ENCODE results near the gene PTGES.
"Not testable (repeated sequence)": the region's sequence is repeated elsewhere in the genome, so short reads cannot be mapped to it uniquely, and the experiment has no call there.

The PTGES gene

GRCh38 chr9:129752900-129753729 lies at the start of gene PTGES:
PTGES (minus strand) TSS chr9:129753042; CDS start chr9:129753012, 30 bp downstream.
- no peak for DNase-seq

- no peak for DNase-seq
Observed at GRCh38 chr9:129801504-129801903, 48.7 kb upstream of the PTGES start.

- DNase-seq, result no peak
Observed at GRCh38 chr9:129798973-129799372, 46.1 kb upstream of the PTGES start.

GRCh38 chr9:129796029-129796428 lies 43.2 kb upstream of the PTGES start:
- not testable (repeated sequence) for DNase-seq

DNA sequence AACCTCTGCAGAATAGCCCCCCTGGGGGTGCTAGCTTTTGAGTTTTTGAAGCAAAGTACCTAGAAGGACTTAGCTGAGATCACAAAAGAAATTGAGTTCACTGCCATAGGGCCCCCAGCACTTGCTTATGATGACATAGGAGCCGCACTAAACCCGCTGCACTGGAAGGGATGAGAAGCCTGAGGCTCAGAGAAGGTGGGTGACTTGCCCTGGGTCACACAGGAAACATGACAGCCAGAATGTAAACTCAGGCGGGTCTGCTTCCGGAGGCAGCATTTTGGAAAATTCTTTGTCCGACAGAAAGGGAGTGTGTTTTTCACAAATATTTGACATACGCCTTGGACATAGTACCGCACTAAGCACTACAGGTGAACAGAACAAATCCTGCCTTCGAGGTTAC lies 41.7 kb upstream of the PTGES start:
- DNase-seq, result no peak

- no peak for DNase-seq
Observed at GRCh38 chr9:129786481-129786880, 33.6 kb upstream of the PTGES start.

- DNase-seq, result no peak
Observed at GRCh38 chr9:129785866-129786265, 33.0 kb upstream of the PTGES start.

GRCh38 chr9:129784970-129785369 lies 32.1 kb upstream of the PTGES start:
- DNase-seq, result not testable (repeated sequence)

GRCh38 chr9:129783516-129784361 lies 30.9 kb upstream of the PTGES start:
- DNase-seq, result peak; percentile 75

DNA sequence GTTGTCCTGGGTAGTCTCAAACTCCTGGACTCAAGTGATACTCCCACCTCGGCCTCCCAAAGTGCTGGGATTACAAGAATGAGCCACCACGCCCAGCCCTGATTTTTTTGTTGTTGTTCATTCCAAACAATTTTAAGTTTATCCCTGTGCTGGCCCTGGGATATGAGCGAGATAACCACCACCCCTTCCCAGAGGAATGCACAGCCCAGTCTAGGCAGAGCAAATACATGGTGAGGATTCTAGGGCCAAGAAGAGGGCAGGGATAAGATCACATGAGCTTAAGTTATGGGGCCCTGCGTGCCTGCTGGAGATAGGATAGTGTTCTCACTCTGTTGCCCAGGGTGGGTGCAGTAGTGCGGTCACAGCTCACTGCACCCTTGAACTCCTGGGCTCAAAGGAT lies 29.1 kb upstream of the PTGES start:
- DNase-seq, result no peak

DNA sequence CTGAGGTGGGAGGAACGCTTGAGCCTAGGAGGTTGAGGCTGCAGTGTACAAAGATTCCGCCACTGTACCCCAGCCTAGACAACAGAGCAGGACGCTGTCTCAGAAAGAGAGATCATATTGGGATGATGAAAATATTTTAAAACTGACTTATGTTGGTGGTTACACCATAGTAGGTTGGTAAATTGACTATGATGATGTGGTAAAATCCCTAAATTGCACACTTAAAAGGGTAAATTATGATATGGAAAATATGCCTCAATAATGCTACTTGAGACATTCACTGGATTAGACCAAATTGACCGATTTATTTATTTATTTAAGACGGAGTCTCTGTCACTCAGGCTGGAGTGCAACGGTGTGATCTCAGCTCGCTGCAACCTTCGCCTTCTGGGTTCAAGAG lies 28.3 kb upstream of the PTGES start:
- no peak for DNase-seq

- no peak for DNase-seq
Observed at GRCh38 chr9:129779560-129780190, 26.8 kb upstream of the PTGES start.

GRCh38 chr9:129778469-129778868 lies 25.6 kb upstream of the PTGES start:
- DNase-seq, result no peak

GRCh38 chr9:129777769-129778130 lies 24.9 kb upstream of the PTGES start:
- DNase-seq, result no peak

DNA sequence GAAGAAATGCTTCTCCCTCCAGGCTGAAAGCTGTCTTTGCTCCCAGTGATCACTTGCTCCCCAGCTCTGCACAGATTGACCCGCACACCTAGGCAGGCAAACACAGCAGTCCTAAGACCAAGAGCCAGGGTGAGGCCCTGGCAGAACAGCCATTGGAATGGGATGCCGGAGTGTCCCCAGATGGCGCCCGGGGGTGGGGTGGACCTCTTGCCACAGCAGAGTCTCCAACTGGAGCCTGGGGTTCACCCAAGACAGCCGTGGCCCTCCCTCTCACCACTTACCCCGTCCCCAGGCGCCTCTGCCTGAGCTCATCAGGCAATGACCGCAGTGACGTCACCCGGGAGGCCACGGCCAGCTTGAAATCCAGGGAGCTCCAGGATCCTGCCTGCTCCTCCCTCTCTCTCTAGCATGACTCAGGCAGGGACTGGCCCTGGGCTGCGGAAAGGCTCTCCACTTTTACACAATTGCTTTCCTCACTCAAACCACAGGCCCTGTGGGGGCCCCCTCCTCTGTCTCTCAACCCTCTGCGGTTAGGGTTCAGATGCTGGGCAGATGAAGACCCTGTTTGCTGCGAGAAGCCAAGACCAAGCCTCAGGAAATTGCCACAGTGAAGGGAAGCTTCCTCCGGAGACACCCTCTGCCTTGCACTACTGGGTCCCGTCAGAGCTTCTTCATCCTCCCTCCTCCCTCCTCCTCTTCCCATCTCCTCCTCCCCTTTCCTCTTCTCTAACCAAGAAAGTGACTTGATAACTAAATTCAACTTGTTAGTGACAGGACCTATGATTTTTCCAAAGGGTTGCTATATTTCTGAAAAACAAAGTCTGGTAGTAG lies 24.3 kb upstream of the PTGES start:
- peak; percentile 36 for DNase-seq

GRCh38 chr9:129776566-129776937 lies 23.7 kb upstream of the PTGES start:
- DNase-seq, result no peak

- not testable (repeated sequence) for DNase-seq
Observed at GRCh38 chr9:129776096-129776495, 23.3 kb upstream of the PTGES start.

GRCh38 chr9:129775448-129775798 lies 22.6 kb upstream of the PTGES start:
- no peak for DNase-seq

GRCh38 chr9:129774791-129775447 lies 22.1 kb upstream of the PTGES start:
- no peak for DNase-seq

DNA sequence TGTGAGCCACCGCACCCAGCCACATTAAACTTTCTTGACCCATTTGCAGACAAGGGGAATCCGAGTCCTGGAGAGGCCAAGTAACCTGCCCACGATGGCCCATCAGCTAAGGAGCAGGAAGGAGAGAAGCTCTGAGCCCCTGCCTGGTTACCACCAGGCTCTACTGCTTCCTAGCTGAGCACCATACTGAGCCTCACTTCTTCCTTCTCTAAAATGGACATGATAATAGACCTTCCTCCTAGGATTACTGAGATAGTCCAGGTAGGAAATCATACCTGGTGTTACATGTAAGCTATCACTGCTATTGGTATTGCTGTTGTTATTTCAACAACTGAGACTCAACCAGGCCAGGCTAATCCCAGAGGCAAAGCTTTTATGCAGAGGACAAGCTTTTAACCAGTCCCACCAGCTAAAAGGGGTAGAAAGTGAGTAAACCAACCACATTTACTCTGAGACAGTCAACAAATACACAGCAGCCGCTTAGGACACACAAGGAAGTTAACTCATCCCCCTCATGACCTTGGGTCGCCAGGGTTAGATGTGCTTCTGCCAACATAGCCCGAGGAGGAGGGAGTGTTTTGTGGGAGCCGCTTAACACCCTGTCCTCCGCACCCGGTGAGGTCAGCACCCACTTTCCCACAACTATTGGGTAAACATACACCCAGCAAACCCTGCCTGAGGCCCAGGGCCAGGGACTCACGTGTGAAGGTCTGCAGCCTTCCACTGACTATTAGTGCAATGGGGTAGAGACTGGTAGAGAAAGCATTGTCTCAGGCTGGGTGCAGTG lies 20.6 kb upstream of the PTGES start:
- no peak for DNase-seq

GRCh38 chr9:129770741-129771140 lies 17.9 kb upstream of the PTGES start:
- DNase-seq, result no peak

Measured in activated CD4-positive, CD25-positive, alpha-beta regulatory T cell treated with anti-CD3 and anti-CD28 coated beads, Interleukin-2, amount 50 U/mL, for 72 hours (primary cell).